ENCODE data around the gene MRPS9.

DNA sequence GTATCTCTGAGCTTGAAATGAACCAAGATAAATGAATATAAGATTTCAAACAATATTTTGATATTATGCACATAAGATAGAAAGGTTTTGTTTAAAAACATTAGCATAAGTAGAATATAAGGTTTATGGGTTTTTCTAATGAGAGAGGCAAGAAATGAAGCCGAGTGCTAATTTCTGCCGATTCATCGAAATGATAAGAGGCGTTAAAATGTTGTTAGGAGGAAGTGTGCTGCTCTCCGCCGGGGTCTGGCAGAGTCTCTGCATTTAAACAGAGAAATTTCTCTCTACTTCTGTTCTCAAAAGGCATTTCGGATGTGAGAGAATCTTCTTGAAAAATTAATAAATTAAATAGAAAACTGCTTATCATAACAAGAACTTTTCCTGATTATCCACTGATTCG is 83.6 kb downstream of the MRPS9 start:
- TF ChIP-seq POLR2A (IDR thresholded peaks at IDR 0.05) (no peak), POLR2AphosphoS5 (IDR thresholded peaks at IDR 0.05) (no peak), EP300 (IDR thresholded peaks at IDR 0.05) (no peak)
- TF ChIP-seq, protein P1, sequence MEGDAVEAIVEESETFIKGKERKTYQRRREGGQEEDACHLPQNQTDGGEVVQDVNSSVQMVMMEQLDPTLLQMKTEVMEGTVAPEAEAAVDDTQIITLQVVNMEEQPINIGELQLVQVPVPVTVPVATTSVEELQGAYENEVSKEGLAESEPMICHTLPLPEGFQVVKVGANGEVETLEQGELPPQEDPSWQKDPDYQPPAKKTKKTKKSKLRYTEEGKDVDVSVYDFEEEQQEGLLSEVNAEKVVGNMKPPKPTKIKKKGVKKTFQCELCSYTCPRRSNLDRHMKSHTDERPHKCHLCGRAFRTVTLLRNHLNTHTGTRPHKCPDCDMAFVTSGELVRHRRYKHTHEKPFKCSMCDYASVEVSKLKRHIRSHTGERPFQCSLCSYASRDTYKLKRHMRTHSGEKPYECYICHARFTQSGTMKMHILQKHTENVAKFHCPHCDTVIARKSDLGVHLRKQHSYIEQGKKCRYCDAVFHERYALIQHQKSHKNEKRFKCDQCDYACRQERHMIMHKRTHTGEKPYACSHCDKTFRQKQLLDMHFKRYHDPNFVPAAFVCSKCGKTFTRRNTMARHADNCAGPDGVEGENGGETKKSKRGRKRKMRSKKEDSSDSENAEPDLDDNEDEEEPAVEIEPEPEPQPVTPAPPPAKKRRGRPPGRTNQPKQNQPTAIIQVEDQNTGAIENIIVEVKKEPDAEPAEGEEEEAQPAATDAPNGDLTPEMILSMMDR (IDR thresholded peaks at IDR 0.05) = no peak

Measured in stomach (tissue), 4 donors.